Neural cell (in vitro differentiated cells): ENCODE data around the gene GON7. TPM values are rescaled to one million over a fixed set of nuclear protein-coding genes. Genes with fewer than 3 reads are reported as not detected.

ENCODE experiments used
- H2AFZ ChIP-seq: fragments of 200-600, 300-800 bp; sonication (generic), shearing (Covaris generic); 2 replicates; pipeline ENCODE4 v1.6.0; 2014; ENCODE audit warnings: low read depth, mild to moderate bottlenecking, antibody characterized with exemption, low read length, moderate library complexity
- H3F3A ChIP-seq: fragments of 200-600 bp; shearing (Covaris generic); 2 replicates; pipeline ENCODE4 v1.6.1; 2016; ENCODE audit warnings: mild to moderate bottlenecking, moderate library complexity, mixed read lengths, antibody characterized with exemption, low read length; ENCODE audit not compliant: insufficient read depth, poor library complexity, severe bottlenecking
- H3K27ac ChIP-seq: fragments of 200-600, 300-800 bp; sonication (generic), shearing (Covaris generic); 2 replicates; pipeline ENCODE4 v1.5.1; 2014; ENCODE audit warnings: mild to moderate bottlenecking, low read length, moderate library complexity
- H3K27me3 ChIP-seq: fragments of 300-800, 200-600 bp; sonication (generic), shearing (Covaris generic); 2 replicates; pipeline ENCODE4 v1.6.0; 2014; ENCODE audit warnings: mild to moderate bottlenecking, low read depth, low read length, moderate library complexity; ENCODE audit not compliant: insufficient read depth
- H3K36me3 ChIP-seq: fragments of 300-800, 200-600 bp; sonication (generic), shearing (Covaris generic); 2 replicates; pipeline ENCODE4 v1.5.1; 2014; ENCODE audit warnings: mild to moderate bottlenecking, antibody characterized with exemption, low read length, moderate library complexity; ENCODE audit not compliant: insufficient read depth
- H3K4me2 ChIP-seq: fragments of 300-800, 200-600 bp; sonication (generic), shearing (Covaris generic); 2 replicates; pipeline ENCODE4 v1.6.0; 2014; ENCODE audit warnings: mild to moderate bottlenecking, low read length
- H3K4me3 ChIP-seq: fragments of 300-800, 200-600 bp; sonication (generic), shearing (Covaris generic); 2 replicates; pipeline ENCODE4 v1.5.1; 2014; ENCODE audit warnings: mild to moderate bottlenecking, low read length, moderate library complexity
- H3K79me2 ChIP-seq: fragments of 200-600 bp; shearing (Covaris generic); replicated peaks from 2 replicates; pipeline ENCODE4 v1.6.0; 2014; ENCODE audit warnings: mild to moderate bottlenecking, low read length, moderate library complexity; ENCODE audit not compliant: insufficient read depth
- H3K9ac ChIP-seq: fragments of 300-800, 200-600 bp; sonication (generic), shearing (Covaris generic); 2 replicates; pipeline ENCODE4 v1.6.1; 2016; ENCODE audit warnings: mild to moderate bottlenecking, low read length, mixed read lengths
- H3K9me2 ChIP-seq: fragments of 200-600 bp; shearing (Covaris generic); 2 replicates; pipeline ENCODE4 v1.6.1; 2016; ENCODE audit warnings: mild to moderate bottlenecking, low read length, mixed read lengths; ENCODE audit not compliant: insufficient read depth
- H3K9me3 ChIP-seq: fragments of 200-600, 300-800 bp; sonication (generic), shearing (Covaris generic); 2 replicates; pipeline ENCODE4 v1.6.1; 2016; ENCODE audit warnings: mild to moderate bottlenecking, mixed run types, low read length, moderate library complexity, mixed read lengths
- H4K20me1 ChIP-seq: fragments of 200-600 bp; shearing (Covaris generic); 2 replicates; pipeline ENCODE4 v1.6.1; 2016; ENCODE audit warnings: mild to moderate bottlenecking, mixed run types; ENCODE audit not compliant: insufficient read depth
- CTCF ChIP-seq: fragments of 450-650 bp; IDR thresholded peaks from 2 replicates; pipeline ENCODE4 v1.5.1; 2014; ENCODE audit warnings: antibody characterized with exemption, mild to moderate bottlenecking, moderate library complexity; ENCODE audit not compliant: poor library complexity, severe bottlenecking
- EP300 ChIP-seq: fragments of 450-650 bp; conservative IDR thresholded peaks from 2 replicates; pipeline ENCODE4 v1.6.1; 2014; ENCODE audit warnings: antibody characterized with exemption, mild to moderate bottlenecking, moderate library complexity; ENCODE audit not compliant: poor library complexity, severe bottlenecking
- EZH2 ChIP-seq: fragments of 200-600, 300-800 bp; shearing (Covaris generic), sonication (generic); IDR thresholded peaks from 2 replicates; pipeline ENCODE4 v1.6.1; 2014; ENCODE audit warnings: antibody characterized with exemption, low read length, borderline replicate concordance, mild to moderate bottlenecking; ENCODE audit not compliant: insufficient read depth, poor library complexity, severe bottlenecking
- MXI1 ChIP-seq: fragments of 450-650 bp; conservative IDR thresholded peaks from 2 replicates; pipeline ENCODE4 v1.6.1; 2014; ENCODE audit warnings: antibody characterized with exemption, mild to moderate bottlenecking; ENCODE audit not compliant: poor library complexity, severe bottlenecking
- POLR2AphosphoS5 ChIP-seq: IDR thresholded peaks from 2 replicates; pipeline ENCODE4 v1.6.1; 2012
- RAD21 ChIP-seq: fragments of 450-650 bp; conservative IDR thresholded peaks from 2 replicates; pipeline ENCODE4 v1.6.1; 2014; ENCODE audit warnings: antibody characterized with exemption, mild to moderate bottlenecking, moderate library complexity
- REST ChIP-seq: IDR thresholded peaks from 2 replicates; pipeline ENCODE4 v1.6.1; 2012; ENCODE audit warnings: borderline replicate concordance
- SMC3 ChIP-seq: fragments of 450-650 bp; conservative IDR thresholded peaks from 2 replicates; pipeline ENCODE4 v1.6.1; 2014; ENCODE audit warnings: antibody characterized with exemption, mild to moderate bottlenecking, moderate library complexity; ENCODE audit not compliant: poor library complexity
- TAF1 ChIP-seq: IDR thresholded peaks from 2 replicates; pipeline ENCODE4 v1.6.1; 2012; ENCODE audit warnings: low read depth
- polyA plus RNA-seq: library from polyadenylated mRNA; depleted of rRNA; stranded (reverse); fragments of >200 nt; gene quantifications from 2 replicates; pipeline ENCODE4 v1.2.3, GENCODE V29; 2014

GON7 gene
- polyA plus RNA-seq, 1 donor from 2014 or later: 30.8 TPM

- Histone ChIP-seq H3K4me3 (no peak overlapping the region), H3K9me3 (no peaks in the 10 kb centered on the region), H3K9ac (no peak overlapping the region), H2AFZ (no peak overlapping the region), H3K4me2 (no peak overlapping the region), H3K27me3 (no peaks in the 10 kb centered on the region), H4K20me1 (no peaks in the 10 kb centered on the region), H3K9me2 (no peaks in the 10 kb centered on the region), H3K36me3 (peaks cover 3% of the 10 kb centered on the region), H3F3A (no peaks in the 10 kb centered on the region), H3K27ac (no peak overlapping the region), H3K79me2 (no peaks in the 10 kb centered on the region)
- TF ChIP-seq REST: no peak
- no peak for TF ChIP-seq SMC3
- no peak for TF ChIP-seq POLR2AphosphoS5
- no peak for TF ChIP-seq RAD21
- TF ChIP-seq TAF1: no peak
- no peak for TF ChIP-seq EZH2
- no peak for TF ChIP-seq MXI1
- no peak for TF ChIP-seq CTCF
- no peak for TF ChIP-seq EP300
Observed at GRCh38 chr14:93246534-93246933, 39.7 kb upstream of the GON7 start.

GRCh38 chr14:93245764-93246420, 39.0 kb upstream of the GON7 start:
- no peak overlapping the region for H3K4me3 ChIP-seq
- no peak overlapping the region for H2AFZ ChIP-seq
- no peak overlapping the region for H3K9ac ChIP-seq
- no peak overlapping the region for H3K27ac ChIP-seq
- H3K9me2 ChIP-seq: no peaks in the 10 kb centered on the region
- no peaks in the 10 kb centered on the region for H4K20me1 ChIP-seq
- no peak for TF ChIP-seq REST
- TF ChIP-seq CTCF: no peak
- no peak for TF ChIP-seq POLR2AphosphoS5
- no peak for TF ChIP-seq EZH2
- TF ChIP-seq TAF1: no peak
- no peak for TF ChIP-seq SMC3
- TF ChIP-seq MXI1: no peak
- no peak for TF ChIP-seq RAD21
- TF ChIP-seq EP300: no peak
- no peak overlapping the region for H3K4me2 ChIP-seq
- no peaks in the 10 kb centered on the region for H3K9me3 ChIP-seq
- H3F3A ChIP-seq: no peaks in the 10 kb centered on the region
- no peaks in the 10 kb centered on the region for H3K27me3 ChIP-seq
- no peaks in the 10 kb centered on the region for H3K79me2 ChIP-seq
- peaks cover 3% of the 10 kb centered on the region for H3K36me3 ChIP-seq
